ENCODE data around the gene OR5I1. TPM values are rescaled to one million over a fixed set of nuclear protein-coding genes. Genes with fewer than 3 reads are reported as not detected.

OR5I1 gene
- total RNA-seq, result not detected

- no peak for DNase-seq (ENCODE audit: extremely low spot score)
- H3K27ac ChIP-seq (replicated peaks in 1 of 4), result no peak within 1 kb of the TSS
- no peaks in the 10 kb centered on the region for H3K36me3 ChIP-seq
- TF ChIP-seq EP300 (IDR thresholded peaks at IDR 0.05) (no peak), CTCF (IDR thresholded peaks at IDR 0.05) (no peak), POLR2A (IDR thresholded peaks at IDR 0.05; ENCODE audit: low read depth) (no peak), POLR2AphosphoS5 (IDR thresholded peaks at IDR 0.05) (no peak)
- no peaks in the 10 kb centered on the region for H3K4me1 ChIP-seq
- H3K9me3 ChIP-seq, result peaks cover 0 to 5% (median 0%) of the 10 kb centered on the region in 4 donors
- 57% methylated on average over 2 of the region's 2 CpGs for WGBS
- intact Hi-C loops (cut with DNase I), result no loop called here
- no peak within 1 kb of the TSS for H3K4me3 ChIP-seq
- no peaks in the 10 kb centered on the region for H3K27me3 ChIP-seq
These were observed at the start of gene OR5I1 for GRCh38 chr11:55936300-55936699. OR5I1 (minus strand) TSS chr11:55936400; CDS start chr11:55936400, 0 bp downstream.

GRCh38 chr11:55970935-55971334 lies 34.7 kb upstream of the OR5I1 start:
- TF ChIP-seq EP300 (IDR thresholded peaks at IDR 0.05) (no peak), POLR2AphosphoS5 (IDR thresholded peaks at IDR 0.05) (no peak), POLR2A (IDR thresholded peaks at IDR 0.05; ENCODE audit: low read depth) (no peak), CTCF (IDR thresholded peaks at IDR 0.05) (no peak)
- no peak overlapping the region for H3K27ac ChIP-seq (replicated peaks in 1 of 4)
- DNase-seq (ENCODE audit: extremely low spot score), result no peak
- H3K36me3 ChIP-seq, result no peaks in the 10 kb centered on the region
- WGBS, result 96% methylated on average over 2 of the region's 3 CpGs
- intact Hi-C loops (cut with DNase I), result no loop called here
- H3K4me1 ChIP-seq, result no peaks in the 10 kb centered on the region
- H3K27me3 ChIP-seq, result no peaks in the 10 kb centered on the region
- H3K9me3 ChIP-seq, result peaks cover 0 to 3% (median 0%) of the 10 kb centered on the region in 4 donors
- H3K4me3 ChIP-seq, result no peak overlapping the region

GRCh38 chr11:55969845-55970244 lies 33.6 kb upstream of the OR5I1 start, which contains the start of gene OR10AG1:
OR10AG1 (minus strand) TSS chr11:55969945; CDS start chr11:55969907, 38 bp downstream.
- intact Hi-C loops (cut with DNase I), result no loop called here
- Histone ChIP-seq H3K27ac (replicated peaks in 1 of 4) (no peak within 1 kb of the TSS), H3K36me3 (no peaks in the 10 kb centered on the region), H3K9me3 (peaks cover 0 to 3% (median 0%) of the 10 kb centered on the region in 4 donors), H3K4me3 (no peak within 1 kb of the TSS), H3K27me3 (no peaks in the 10 kb centered on the region), H3K4me1 (no peaks in the 10 kb centered on the region)
- no peak for DNase-seq (ENCODE audit: extremely low spot score)
- WGBS, result 78% methylated on average over 2 of the region's 2 CpGs
- TF ChIP-seq POLR2AphosphoS5 (IDR thresholded peaks at IDR 0.05) (no peak), POLR2A (IDR thresholded peaks at IDR 0.05; ENCODE audit: low read depth) (no peak), EP300 (IDR thresholded peaks at IDR 0.05) (no peak), CTCF (IDR thresholded peaks at IDR 0.05) (no peak)

DNA sequence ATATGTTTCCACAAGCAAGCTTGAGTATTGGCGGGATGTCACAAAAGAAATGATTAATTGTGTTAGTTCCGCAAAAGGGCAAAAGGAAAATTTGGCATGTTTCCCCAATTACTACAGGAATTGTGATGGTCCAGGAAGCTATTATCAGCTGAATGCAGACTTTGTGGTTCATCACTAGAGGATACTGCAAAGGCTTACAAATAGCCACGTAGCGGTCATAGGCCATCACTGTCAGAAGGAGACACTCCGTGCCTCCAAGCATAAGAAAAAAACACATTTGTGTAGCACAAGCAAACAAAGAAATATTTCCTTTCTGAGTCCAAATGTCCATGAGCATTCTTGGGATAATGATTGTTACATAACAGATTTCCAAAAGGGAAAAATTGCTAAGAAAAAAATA lies 31.7 kb upstream of the OR5I1 start:
- Histone ChIP-seq H3K4me1 (no peaks in the 10 kb centered on the region), H3K4me3 (no peak overlapping the region), H3K36me3 (no peaks in the 10 kb centered on the region), H3K27ac (replicated peaks in 1 of 4) (no peak overlapping the region), H3K9me3 (peaks cover 0 to 3% (median 0%) of the 10 kb centered on the region in 4 donors), H3K27me3 (no peaks in the 10 kb centered on the region)
- 81% methylated on average over 5 of the region's 5 CpGs for WGBS
- intact Hi-C loops (cut with DNase I), result no loop called here
- no peak for TF ChIP-seq POLR2A (IDR thresholded peaks at IDR 0.05; ENCODE audit: low read depth)
- no peak for TF ChIP-seq EP300 (IDR thresholded peaks at IDR 0.05)
- TF ChIP-seq CTCF (IDR thresholded peaks at IDR 0.05), result no peak
- no peak for TF ChIP-seq POLR2AphosphoS5 (IDR thresholded peaks at IDR 0.05)
- no peak for DNase-seq (ENCODE audit: extremely low spot score)

- Histone ChIP-seq H3K27me3 (no peaks in the 10 kb centered on the region), H3K4me1 (no peaks in the 10 kb centered on the region), H3K27ac (replicated peaks in 1 of 4) (no peak overlapping the region), H3K4me3 (no peak overlapping the region), H3K36me3 (no peaks in the 10 kb centered on the region), H3K9me3 (no peaks in the 10 kb centered on the region)
- no peak for DNase-seq (ENCODE audit: extremely low spot score)
- 75% methylated on average over 2 of the region's 2 CpGs for WGBS
- TF ChIP-seq EP300 (IDR thresholded peaks at IDR 0.05) (no peak), CTCF (IDR thresholded peaks at IDR 0.05) (no peak), POLR2A (IDR thresholded peaks at IDR 0.05; ENCODE audit: low read depth) (no peak), POLR2AphosphoS5 (IDR thresholded peaks at IDR 0.05) (no peak)
- intact Hi-C loops (cut with DNase I), result no loop called here
These were observed 30.2 kb upstream of the OR5I1 start for GRCh38 chr11:55966391-55966790.
